GM12864 (cell line): Measurements from ENCODE around the gene COMP.

Source experiments
- DNase-seq: peaks from one replicate; pipeline ENCODE4 v3.0.0-alpha.2; 2011; ENCODE audit warnings: low read depth
- H3K4me3 ChIP-seq: 2 replicates; pipeline ENCODE4 v1.5.1; 2011; ENCODE audit warnings: mild to moderate bottlenecking, low read depth, low read length, control low read depth
- TF ChIP-seq, protein P1 (sequence below): IDR thresholded peaks from 2 replicates; pipeline ENCODE4 v1.5.1; 2011; ENCODE audit warnings: low read depth, mild to moderate bottlenecking, moderate library complexity, low read length, control low read depth, inconsistent platforms; ENCODE audit errors: missing control alignments

The COMP gene

DNA sequence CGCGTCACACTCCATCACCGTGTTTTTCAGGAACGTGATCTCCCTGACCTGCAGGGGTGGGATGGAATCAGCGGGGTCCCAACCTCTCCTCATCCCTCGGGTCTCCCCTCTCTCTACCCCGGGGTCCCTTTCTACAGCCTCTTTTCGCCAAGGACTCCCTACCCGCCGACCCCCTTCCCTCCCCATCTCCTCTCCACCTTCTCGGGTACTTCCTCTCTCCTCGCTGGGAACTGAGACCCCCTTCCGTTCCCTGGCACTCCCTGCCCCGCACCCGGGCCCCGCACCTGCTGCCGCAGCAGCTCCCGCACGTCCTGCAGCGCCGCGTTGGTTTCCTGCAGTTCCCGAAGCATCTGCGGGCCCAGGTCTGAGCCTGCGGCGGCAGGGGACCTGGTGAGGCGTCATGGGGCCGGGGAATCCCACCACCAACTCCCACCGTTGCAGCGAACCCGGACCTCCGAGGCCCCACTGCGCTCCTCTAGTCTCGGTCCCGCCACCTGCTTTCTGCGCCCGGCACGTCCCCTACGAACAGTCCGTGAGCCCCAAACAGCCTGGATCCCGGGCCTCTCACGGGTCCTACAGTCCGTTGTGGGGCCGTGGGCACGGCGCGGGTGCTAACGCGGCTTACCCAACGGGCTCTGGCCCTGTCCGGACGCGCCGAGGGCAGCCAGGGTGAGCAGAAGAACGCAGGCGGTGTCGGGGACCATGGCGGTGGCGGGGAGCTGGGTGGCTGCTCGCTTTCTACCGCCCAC lies at the start of gene COMP:
Gene COMP, minus strand, starts transcription at position 740 of the 749 bp plus-strand sequence. Its CDS starts 36 bp downstream, at position 704.
- no peak for DNase-seq
- no peak within 1 kb of the TSS for H3K4me3 ChIP-seq
- TF ChIP-seq, protein P1, sequence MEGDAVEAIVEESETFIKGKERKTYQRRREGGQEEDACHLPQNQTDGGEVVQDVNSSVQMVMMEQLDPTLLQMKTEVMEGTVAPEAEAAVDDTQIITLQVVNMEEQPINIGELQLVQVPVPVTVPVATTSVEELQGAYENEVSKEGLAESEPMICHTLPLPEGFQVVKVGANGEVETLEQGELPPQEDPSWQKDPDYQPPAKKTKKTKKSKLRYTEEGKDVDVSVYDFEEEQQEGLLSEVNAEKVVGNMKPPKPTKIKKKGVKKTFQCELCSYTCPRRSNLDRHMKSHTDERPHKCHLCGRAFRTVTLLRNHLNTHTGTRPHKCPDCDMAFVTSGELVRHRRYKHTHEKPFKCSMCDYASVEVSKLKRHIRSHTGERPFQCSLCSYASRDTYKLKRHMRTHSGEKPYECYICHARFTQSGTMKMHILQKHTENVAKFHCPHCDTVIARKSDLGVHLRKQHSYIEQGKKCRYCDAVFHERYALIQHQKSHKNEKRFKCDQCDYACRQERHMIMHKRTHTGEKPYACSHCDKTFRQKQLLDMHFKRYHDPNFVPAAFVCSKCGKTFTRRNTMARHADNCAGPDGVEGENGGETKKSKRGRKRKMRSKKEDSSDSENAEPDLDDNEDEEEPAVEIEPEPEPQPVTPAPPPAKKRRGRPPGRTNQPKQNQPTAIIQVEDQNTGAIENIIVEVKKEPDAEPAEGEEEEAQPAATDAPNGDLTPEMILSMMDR = no peak

DNA sequence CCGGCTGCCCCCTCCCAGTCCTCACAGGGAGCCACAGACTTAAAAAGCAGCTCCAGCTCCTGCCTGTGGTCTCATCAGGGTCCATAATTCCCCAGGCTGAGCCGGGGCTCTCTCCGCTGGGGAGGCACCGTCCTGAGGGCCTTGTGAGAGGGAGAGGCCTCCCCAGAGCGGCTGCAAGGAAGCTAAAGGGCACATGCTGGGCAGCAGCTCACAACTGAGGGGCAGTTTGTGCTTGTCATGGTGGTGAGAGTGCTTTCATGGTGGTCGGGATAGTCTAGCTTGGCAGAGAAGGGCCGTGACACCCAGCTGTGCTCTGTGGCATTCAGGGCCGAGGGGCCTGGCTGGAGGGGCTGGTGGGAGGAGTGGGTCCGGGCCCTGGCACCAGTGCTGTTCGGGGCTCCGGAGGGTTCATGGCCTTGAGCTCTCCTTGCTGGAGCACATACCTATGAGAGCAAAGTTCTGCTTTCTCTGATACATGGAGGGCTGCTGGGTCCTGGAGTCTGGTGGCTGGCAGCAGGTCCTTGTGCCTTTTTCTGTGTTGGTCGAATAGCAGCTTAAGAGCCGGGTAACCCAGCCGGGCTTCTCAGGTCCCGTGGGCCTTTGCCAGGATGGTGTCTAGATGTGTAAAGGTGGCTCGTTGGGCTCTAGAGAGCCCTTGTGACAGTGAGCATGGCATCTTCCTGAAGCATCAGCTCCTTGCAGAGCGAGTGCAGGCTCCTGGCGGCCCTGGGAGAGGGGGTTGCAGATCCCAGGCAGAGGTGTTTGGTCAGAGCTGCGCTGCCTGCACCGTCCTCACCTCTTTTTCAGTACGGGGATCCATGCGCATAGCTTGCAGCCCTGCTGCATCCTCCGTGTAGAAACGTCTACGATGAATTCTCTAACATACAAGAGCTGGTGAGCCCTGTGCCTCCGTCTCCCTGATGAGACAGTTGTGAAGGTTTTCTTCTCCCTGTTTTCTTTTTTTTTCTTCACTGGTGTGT lies 49.5 kb upstream of the COMP start:
- TF ChIP-seq, protein P1 = no peak
- no peak overlapping the region for H3K4me3 ChIP-seq
- DNase-seq = no peak

DNA sequence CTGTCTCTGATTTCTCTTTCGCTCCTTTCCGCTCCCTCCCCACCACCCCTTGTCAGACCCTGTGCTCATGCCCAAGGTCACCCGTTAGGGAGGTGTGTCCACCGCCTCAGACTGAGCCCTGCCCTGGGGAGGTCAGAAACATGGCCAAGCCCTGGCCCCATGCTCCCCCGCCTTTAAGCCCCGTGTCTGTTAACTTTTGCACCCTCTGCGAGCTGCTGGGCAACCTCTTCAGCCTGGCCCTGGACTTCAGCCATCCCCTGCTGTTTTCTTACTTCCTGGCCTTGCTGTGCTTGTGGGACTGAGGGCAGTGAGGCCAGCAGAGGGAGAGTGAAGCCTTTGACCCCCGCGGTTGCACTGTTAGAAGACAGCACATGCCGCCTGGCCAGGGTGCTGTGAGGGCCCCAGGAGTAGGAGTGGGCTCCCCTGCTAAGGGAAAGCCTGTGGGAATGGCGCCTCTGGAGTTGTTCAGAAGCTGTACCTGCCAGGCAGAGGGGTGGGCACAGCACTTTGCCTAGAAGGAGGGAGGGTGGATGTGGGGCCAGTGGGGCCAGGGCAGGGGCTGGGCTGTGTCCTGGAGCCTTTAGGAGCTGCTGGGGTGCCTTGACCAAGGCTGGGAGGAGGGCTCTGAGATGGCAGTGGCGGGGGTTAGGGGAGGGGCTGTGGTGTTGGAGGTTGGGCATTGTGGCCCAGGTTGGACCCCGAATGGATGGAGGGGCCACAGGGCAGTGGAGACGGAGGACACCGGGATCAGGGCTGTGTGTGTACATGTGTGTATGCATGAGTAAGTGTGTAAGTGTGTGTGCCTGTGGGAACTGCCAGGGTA lies 48.6 kb upstream of the COMP start:
- TF ChIP-seq, protein P1 = no peak
- DNase-seq = no peak
- H3K4me3 ChIP-seq = no peak overlapping the region

DNA sequence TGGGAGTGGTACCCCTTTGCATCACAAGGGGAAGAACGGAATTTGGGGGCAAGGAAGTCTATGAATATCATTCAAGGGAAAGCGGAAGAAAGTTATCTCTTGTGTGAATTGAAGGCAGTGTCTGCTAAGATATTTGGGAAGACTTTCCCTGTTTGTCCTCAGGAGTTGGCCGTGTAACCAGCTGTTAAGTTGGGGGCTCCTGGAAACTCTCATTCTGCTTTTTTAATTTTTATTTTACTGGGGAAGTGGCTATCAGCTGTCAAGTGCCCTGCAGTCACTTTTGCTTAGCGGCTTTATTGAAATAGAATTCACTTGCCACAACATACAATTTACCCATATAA lies 43.5 kb upstream of the COMP start:
- TF ChIP-seq, protein P1 = no peak
- DNase-seq = no peak
- peak overlapping the region; percentile 99; the same call in 1 of the 2 replicates for H3K4me3 ChIP-seq

DNA sequence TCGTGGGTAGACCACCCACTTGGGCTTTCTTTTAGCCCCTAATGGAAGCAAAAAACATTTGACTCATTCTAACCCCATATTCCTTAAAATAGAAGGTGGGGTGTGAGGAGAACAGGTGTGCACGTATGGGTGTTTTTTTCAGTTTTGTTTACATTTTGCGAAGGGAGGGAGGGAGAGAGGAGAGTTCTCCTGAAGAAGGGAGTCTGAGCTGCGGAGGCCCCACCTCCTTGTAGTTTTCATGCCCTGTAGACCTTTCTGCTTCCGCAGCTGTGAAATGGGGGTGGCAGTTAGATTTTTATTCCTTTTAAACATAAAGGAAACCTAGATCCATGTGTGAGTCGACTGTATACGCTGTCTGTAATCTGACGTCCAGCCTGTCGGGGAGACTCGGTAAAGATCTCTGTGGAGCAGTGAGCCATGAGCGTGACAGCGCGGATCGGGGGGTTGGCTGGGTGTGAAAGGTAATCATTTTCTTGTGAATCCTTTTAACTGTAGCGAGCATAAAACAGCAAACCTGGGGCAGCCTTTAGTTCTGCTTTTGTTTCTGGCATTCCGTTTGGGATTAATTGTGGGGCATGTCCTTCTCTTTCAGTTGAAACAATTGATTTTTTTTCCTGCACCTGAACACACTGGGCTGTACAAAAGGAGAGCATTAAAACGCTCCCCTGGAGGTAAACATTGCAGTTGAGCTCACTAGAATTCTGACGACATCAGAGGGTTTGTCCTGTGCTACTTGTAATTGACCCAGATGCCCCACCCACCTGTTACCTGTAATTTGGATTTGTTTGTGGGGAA lies 42.9 kb upstream of the COMP start:
- peak overlapping the region; percentile 99 for H3K4me3 ChIP-seq
- no peak for DNase-seq

More for the DNA sequence above, 42.9 kb upstream of the COMP start:
- TF ChIP-seq, protein P1 = no peak
